H1 (cell line): ENCODE results near the gene ADAM23. TPM values are rescaled to one million over a fixed set of nuclear protein-coding genes. Genes with fewer than 3 reads are reported as not detected.

Experiments used
- CTCF ChIA-PET: fragments of 300-600 bp; sonication (Branson Sonifier 250); formaldehyde crosslinking; loops from one replicate; lab custom pipeline; 2021; ENCODE audit not compliant: partially characterized antibody; lab: Charles Lee
- POLR2A ChIA-PET: fragments of 300-600 bp; sonication (Branson Sonifier 250); formaldehyde crosslinking; loops from one replicate; lab custom pipeline; 2021; ENCODE audit warnings: inconsistent platforms; ENCODE audit not compliant: partially characterized antibody; lab: Charles Lee
- DNase-seq, 2 experiments: peaks; one replicate each; pipeline versions ENCODE4 v3.0.0 to v3.0.0-alpha.2; 2010 to 2022; ENCODE audit warnings: low spot score in 2 of 2, low read depth in 1 of 2, mixed read lengths in 1 of 2
- FAIRE-seq: peaks from 2 replicates; lab custom pipeline; 2011; peaks lifted over from hg19 to GRCh38; lab: Jason Lieb, UNC
- H2AFZ ChIP-seq: 2 replicates; pipeline ENCODE4 v1.8.1; 2012; ENCODE audit warnings: low read length, inconsistent platforms
- H2AK5ac ChIP-seq: 2 replicates; pipeline ENCODE4 v1.6.1; 2013; ENCODE audit warnings: low read depth, low read length
- H2BK120ac ChIP-seq: replicated peaks from 2 replicates; pipeline ENCODE3; 2013; ENCODE audit warnings: low read depth, low read length, inconsistent platforms
- H2BK12ac ChIP-seq: 2 replicates; pipeline ENCODE4 v1.6.1; 2013; ENCODE audit warnings: low read depth, low read length
- H2BK15ac ChIP-seq: 2 replicates; pipeline ENCODE4 v1.6.1; 2013; ENCODE audit warnings: low read length
- H2BK20ac ChIP-seq: 2 replicates; pipeline ENCODE4 v1.6.1; 2013; ENCODE audit warnings: low read length
- H2BK5ac ChIP-seq: 2 replicates; pipeline ENCODE4 v1.6.1; 2013; ENCODE audit warnings: low read depth, low read length
- H3K14ac ChIP-seq: 2 replicates; pipeline ENCODE4 v1.6.1; 2013; ENCODE audit warnings: inconsistent platforms; ENCODE audit not compliant: insufficient read length
- H3K18ac ChIP-seq: 2 replicates; pipeline ENCODE4 v1.6.1; 2013; ENCODE audit warnings: low read length; ENCODE audit errors: extremely low read depth
- H3K23ac ChIP-seq: 2 replicates; pipeline ENCODE4 v1.6.1; 2013; ENCODE audit warnings: inconsistent platforms; ENCODE audit not compliant: insufficient read length
- H3K23me2 ChIP-seq: 2 replicates; pipeline ENCODE4 v1.6.1; 2013; ENCODE audit warnings: low read depth, low read length
- H3K27ac ChIP-seq: 2 replicates; pipeline ENCODE4 v1.6.1; 2011; ENCODE audit warnings: low read depth, low read length, inconsistent platforms
- H3K27me3 ChIP-seq, 4 experiments: replicated peaks in 1 of 4; 1 replicate in 1 of 4; 2 replicates in 3 of 4; pipeline versions ENCODE4 v1.6.1 to v1.8.1; 2011 to 2013; ENCODE audit warnings: low read length in 3 of 4, mild to moderate bottlenecking in 3 of 4, inconsistent platforms in 2 of 4, mixed read lengths in 2 of 4, moderate library complexity in 1 of 4; ENCODE audit not compliant: control insufficient read depth in 3 of 4, insufficient read depth in 3 of 4; ENCODE audit errors: extremely low read depth in 1 of 4
- H3K36me3 ChIP-seq, 4 experiments: 2 replicates each; pipeline versions ENCODE4 v1.6.1 to v1.8.1; 2011 to 2013; ENCODE audit warnings: mild to moderate bottlenecking in 4 of 4, low read length in 3 of 4, moderate library complexity in 2 of 4, control low read depth in 1 of 4, inconsistent platforms in 1 of 4; ENCODE audit not compliant: insufficient read depth in 4 of 4, control insufficient read depth in 2 of 4
- H3K4ac ChIP-seq: replicated peaks from 2 replicates; pipeline ENCODE3; 2013; ENCODE audit warnings: low read length, low read depth, mixed read lengths, inconsistent platforms; ENCODE audit not compliant: insufficient read length
- H3K4me1 ChIP-seq, 4 experiments: replicated peaks in 1 of 4; 1 replicate in 1 of 4; 2 replicates in 3 of 4; pipeline versions ENCODE4 v1.6.1 to v1.8.1; 2011 to 2013; ENCODE audit warnings: low read length in 3 of 4, inconsistent platforms in 2 of 4, mixed read lengths in 1 of 4; ENCODE audit not compliant: insufficient read depth in 4 of 4, control insufficient read depth in 3 of 4
- H3K4me2 ChIP-seq, 2 experiments: 2 replicates each; pipeline versions ENCODE4 v1.6.1 to v1.8.1; 2011 to 2013; ENCODE audit warnings: low read depth in 2 of 2, low read length in 2 of 2, control low read depth in 1 of 2, inconsistent platforms in 1 of 2, mild to moderate bottlenecking in 1 of 2; ENCODE audit not compliant: insufficient read depth in 1 of 2
- H3K4me3 ChIP-seq, 4 experiments: fragments of 200-600, 300-600 bp in 1 of 4; sonication (generic), shearing (Covaris generic), sonication (Bioruptor Twin) in 1 of 4; 2 replicates each; pipeline versions ENCODE4 v1.5.1 to v1.8.1; 2011 to 2016; ENCODE audit warnings: low read length in 4 of 4, low read depth in 3 of 4, control low read depth in 2 of 4, inconsistent platforms in 2 of 4, mild to moderate bottlenecking in 2 of 4, mixed read lengths in 1 of 4, moderate library complexity in 1 of 4; ENCODE audit not compliant: insufficient read depth in 2 of 4; ENCODE audit errors: extremely low read depth in 1 of 4
- H3K56ac ChIP-seq: replicated peaks from 2 replicates; pipeline ENCODE3; 2013; ENCODE audit warnings: low read depth, mild to moderate bottlenecking, mixed read lengths, low read length, inconsistent platforms; ENCODE audit not compliant: insufficient read length
- H3K79me1 ChIP-seq: 2 replicates; pipeline ENCODE4 v1.6.1; 2013; ENCODE audit warnings: low read depth, low read length, control low read depth
- H3K79me2 ChIP-seq, 2 experiments: 2 replicates each; pipeline versions ENCODE4 v1.6.1 to v1.8.1; 2012 to 2013; ENCODE audit warnings: low read length in 2 of 2, mild to moderate bottlenecking in 2 of 2, inconsistent platforms in 1 of 2; ENCODE audit not compliant: insufficient read depth in 2 of 2, control insufficient read depth in 1 of 2
- H3K9ac ChIP-seq, 4 experiments: replicated peaks in 1 of 4; 1 replicate in 1 of 4; 2 replicates in 3 of 4; pipeline versions ENCODE4 v1.6.1 to v1.8.1; 2011 to 2013; ENCODE audit warnings: low read depth in 3 of 4, low read length in 3 of 4, control low read depth in 2 of 4, mild to moderate bottlenecking in 2 of 4, moderate library complexity in 2 of 4, inconsistent platforms in 1 of 4; ENCODE audit errors: extremely low read depth in 1 of 4
- H3K9me3 ChIP-seq, 2 experiments: 2 replicates each; pipeline versions ENCODE4 v1.6.1 to v1.8.1; 2012 to 2013; ENCODE audit warnings: mild to moderate bottlenecking in 2 of 2, moderate library complexity in 2 of 2, control low read depth in 1 of 2, inconsistent platforms in 1 of 2, low read depth in 1 of 2, low read length in 1 of 2, mixed read lengths in 1 of 2; ENCODE audit not compliant: insufficient read depth in 2 of 2
- H4K20me1 ChIP-seq, 2 experiments: replicated peaks in 1 of 2; 2 replicates each; pipeline versions ENCODE3 to v1.8.1; 2011 to 2013; ENCODE audit warnings: inconsistent platforms in 2 of 2, low read length in 2 of 2, mild to moderate bottlenecking in 1 of 2; ENCODE audit not compliant: insufficient read depth in 2 of 2, control insufficient read depth in 1 of 2
- H4K5ac ChIP-seq: 2 replicates; pipeline ENCODE4 v1.6.1; 2013; ENCODE audit warnings: low read length, low read depth, mixed read lengths, inconsistent platforms; ENCODE audit not compliant: insufficient read length
- H4K8ac ChIP-seq: 2 replicates; pipeline ENCODE4 v1.8.0; 2013; ENCODE audit warnings: mild to moderate bottlenecking, moderate library complexity, low read length, inconsistent platforms; ENCODE audit not compliant: insufficient read depth; ENCODE audit errors: extremely low read depth
- H4K91ac ChIP-seq: replicated peaks from 2 replicates; pipeline ENCODE3; 2013; ENCODE audit warnings: low read length, mixed read lengths, inconsistent platforms; ENCODE audit not compliant: insufficient read length
- ATF3 ChIP-seq: IDR thresholded peaks from 2 replicates; pipeline ENCODE4 v1.6.1; 2011; ENCODE audit warnings: low read depth, mild to moderate bottlenecking, low read length; ENCODE audit not compliant: insufficient read depth
- CHD2 ChIP-seq: IDR thresholded peaks from 2 replicates; pipeline ENCODE4 v1.6.1; 2012; ENCODE audit warnings: low read length, improper control_type of control experiment
- CTCF ChIP-seq, 3 experiments: IDR thresholded peaks; 1 replicate in 2 of 3; 2 replicates in 1 of 3; pipeline versions ENCODE4 v1.5.1 to v1.6.1; 2011; ENCODE audit warnings: low read length in 3 of 3, mild to moderate bottlenecking in 3 of 3, inconsistent platforms in 2 of 3, low read depth in 1 of 3, moderate library complexity in 1 of 3; ENCODE audit not compliant: insufficient read depth in 1 of 3; ENCODE audit errors: control extremely low read depth in 1 of 3
- FOSL1 ChIP-seq: IDR thresholded peaks from 2 replicates; pipeline ENCODE4 v1.6.1; 2011; ENCODE audit warnings: mild to moderate bottlenecking, low read depth, low read length, moderate library complexity; ENCODE audit not compliant: insufficient read depth
- NRF1 ChIP-seq: IDR thresholded peaks from 2 replicates; pipeline ENCODE4 v1.6.1; 2011; ENCODE audit warnings: mild to moderate bottlenecking, low read depth, low read length, improper control_type of control experiment
- RFX5 ChIP-seq: IDR thresholded peaks from 2 replicates; pipeline ENCODE4 v1.6.1; 2011; ENCODE audit warnings: low read depth, low read length, improper control_type of control experiment, borderline replicate concordance
- SAP30 ChIP-seq: fragments of 300-600 bp; sonication (generic); IDR thresholded peaks from 2 replicates; pipeline ENCODE4 v1.7.1; 2012; ENCODE audit warnings: low read length, moderate library complexity, mild to moderate bottlenecking, inconsistent platforms; ENCODE audit not compliant: insufficient read depth, insufficient replicate concordance
- TAF7 ChIP-seq: optimal IDR thresholded peaks from 2 replicates; pipeline ENCODE3; 2011; ENCODE audit warnings: low read depth, mild to moderate bottlenecking, inconsistent platforms, low read length, moderate library complexity, borderline replicate concordance
- TEAD4 ChIP-seq: IDR thresholded peaks from 2 replicates; pipeline ENCODE4 v1.6.1; 2012; ENCODE audit warnings: low read depth, low read length, inconsistent platforms, mixed read lengths
- WGBS, 2 experiments: shearing (Covaris generic) in 1 of 2; methylation state at CpG; one replicate each; pipeline versions ENCODE4 v1.1.6 to v1.1.7; 2013 to 2015; ENCODE audit warnings: low lambda C conversion rate in 2 of 2, mixed read lengths in 2 of 2, inconsistent platforms in 1 of 2, low coverage in 1 of 2, missing lambda C conversion rate in 1 of 2; ENCODE audit not compliant: insufficient replicate concordance in 2 of 2, insufficient coverage in 1 of 2, insufficient read length in 1 of 2; ENCODE audit errors: extremely low coverage in 1 of 2, missing lambda C conversion rate in 1 of 2; 5-methylcytosine and 5-hydroxymethylcytosine counted together
- polyA plus RNA-seq, 7 experiments: library from polyadenylated mRNA; depleted of rRNA in 3 of 7; stranded (reverse) in 5 of 7; unstranded in 2 of 7; fragments of >200 nt in 5 of 7; fragments of 200-250 nt in 2 of 7; gene quantifications; 1 replicate in 5 of 7; 2 replicates in 1 of 7; 4 replicates in 1 of 7; pipeline versions ENCODE4 v1.2.1 to v1.2.3, GENCODE V29; 2011 to 2013; ENCODE audit warnings: missing spikeins in 2 of 7, mixed read lengths in 2 of 7
- total RNA-seq: library from RNA; stranded (reverse); fragmentation: NEBNext Ultra II Directional; extraction: Animal tissue kit (Norgen Biotek cat#: 25700); gene quantifications from 2 replicates; pipeline ENCODE4 v1.2.1, GENCODE V29; 2021

ADAM23 gene
- total and polyA plus RNA-seq, 2 of the 8 experiments (the other 6 are each of a cell fraction or from before 2014, with no cell fraction given): 9.9 to 20.8 TPM

GRCh38 chr2:206615417-206616089 is 172.2 kb downstream of the ADAM23 start:
- Histone ChIP-seq H3K23me2 (no peaks in the 10 kb centered on the region), H3K27me3 (no peaks in the 10 kb centered on the region), H4K20me1 (no peaks in the 10 kb centered on the region), H3K56ac (no peak overlapping the region), H2BK20ac (no peak overlapping the region), H2BK5ac (no peak overlapping the region), H3K79me2 (no peaks in the 10 kb centered on the region), H4K91ac (no peak overlapping the region), H3K36me3 (no peaks in the 10 kb centered on the region), H3K14ac (no peak overlapping the region), H3K18ac (no peak overlapping the region), H2BK12ac (no peak overlapping the region), H2AFZ (no peak overlapping the region), H3K4me3 (no peak overlapping the region), H3K23ac (no peak overlapping the region), H2AK5ac (no peak overlapping the region), H4K5ac (no peak overlapping the region), H2BK120ac (no peak overlapping the region), H4K8ac (no peak overlapping the region), H3K79me1 (no peaks in the 10 kb centered on the region), H3K4me1 (no peaks in the 10 kb centered on the region), H3K9me3 (no peaks in the 10 kb centered on the region), H2BK15ac (no peak overlapping the region), H3K4me2 (no peak overlapping the region), H3K9ac (no peak overlapping the region), H3K4ac (no peak overlapping the region), H3K27ac (no peak overlapping the region)
- 80% methylated on average over 7 of the region's 7 CpGs; no CpG with 5 or more reads in 1 of the 2 experiments for WGBS, 2 experiments
- TF ChIP-seq CTCF (IDR thresholded peaks at IDR 0.05; ENCODE audit: control extremely low read depth in 1 of 3, insufficient read depth in 1 of 3, low read depth in 1 of 3, low read length in 3 of 3) (peak in 1 of 3 experiments; percentile 9; a peak in 1 of 4 replicates), SAP30 (no peak), TEAD4 (no peak), FOSL1 (no peak), RFX5 (no peak), ATF3 (no peak), CHD2 (no peak), NRF1 (no peak), TAF7 (no peak)
- DNase-seq: no peak
- ChIA-PET CTCF (interaction anchor here (0.5 to 3.0 kb wide), 6 partner anchors 9 to 918 kb away, joined by 3 to 13 read pairs (median 4); no protein-coding TSS in a partner anchor), POLR2A (no interaction called here)
- no peak for FAIRE-seq
